Chondrocyte (in vitro differentiated cells): ENCODE results near the gene SMOC1. TPM values are rescaled to one million over a fixed set of nuclear protein-coding genes. Genes with fewer than 3 reads are reported as not detected.

Experiments used
- DNase-seq: peaks from one replicate; pipeline ENCODE4 v3.0.0; 2021; ENCODE audit warnings: mixed read lengths, low spot score
- H3K27ac Mint-ChIP-seq: one replicate; pipeline ENCODE4 v1.8.0; 2021; ENCODE audit warnings: mild to moderate bottlenecking, moderate library complexity, mixed read lengths; ENCODE audit not compliant: unreplicated experiment
- H3K27me3 Mint-ChIP-seq: 2 replicates; pipeline ENCODE4 v1.8.0; 2021; ENCODE audit warnings: low read depth, mixed read lengths
- H3K36me3 Mint-ChIP-seq: 2 replicates; pipeline ENCODE4 v1.8.0; 2021; ENCODE audit warnings: low read depth, mixed read lengths
- H3K4me1 Mint-ChIP-seq: 2 replicates; pipeline ENCODE4 v1.8.0; 2021; ENCODE audit warnings: low read depth, mild to moderate bottlenecking, mixed read lengths
- H3K4me3 Mint-ChIP-seq: one replicate; pipeline ENCODE4 v1.8.0; 2021; ENCODE audit warnings: mild to moderate bottlenecking, moderate library complexity, mixed read lengths; ENCODE audit not compliant: unreplicated experiment
- H3K9me3 Mint-ChIP-seq: 2 replicates; pipeline ENCODE4 v1.8.0; 2021; ENCODE audit warnings: low read depth, mixed read lengths
- CTCF ChIP-seq: fragments of 200-600 bp; sonication (generic); IDR thresholded peaks from 2 replicates; pipeline ENCODE4 v1.5.0; 2021; ENCODE audit warnings: antibody characterized with exemption, mild to moderate bottlenecking, moderate library complexity
- total RNA-seq: library from RNA; stranded (reverse); gene quantifications from 3 replicates; pipeline ENCODE4 v1.2.1, GENCODE V29; 2021

The SMOC1 gene
- total RNA-seq, 1 donor from 2014 or later = 1.1 TPM

GRCh38 chr14:69854598-69854997 is 24.6 kb upstream of the SMOC1 start:
- H3K4me3 Mint-ChIP-seq = no peak overlapping the region
- no peak for TF ChIP-seq CTCF
- no peak overlapping the region for H3K27ac Mint-ChIP-seq
- H3K4me1 Mint-ChIP-seq = peaks cover 1% of the 10 kb centered on the region
- peaks cover 23% of the 10 kb centered on the region for H3K27me3 Mint-ChIP-seq
- H3K36me3 Mint-ChIP-seq = no peaks in the 10 kb centered on the region
- no peak for DNase-seq
- no peaks in the 10 kb centered on the region for H3K9me3 Mint-ChIP-seq

- DNase-seq = no peak
- no peak for TF ChIP-seq CTCF
- no peak overlapping the region for H3K27ac Mint-ChIP-seq
- no peaks in the 10 kb centered on the region for H3K4me1 Mint-ChIP-seq
- no peaks in the 10 kb centered on the region for H3K9me3 Mint-ChIP-seq
- H3K36me3 Mint-ChIP-seq = no peaks in the 10 kb centered on the region
- peaks cover 22% of the 10 kb centered on the region for H3K27me3 Mint-ChIP-seq
- H3K4me3 Mint-ChIP-seq = no peak overlapping the region
These were observed 23.9 kb upstream of the SMOC1 start for GRCh38 chr14:69855180-69855832.

DNA sequence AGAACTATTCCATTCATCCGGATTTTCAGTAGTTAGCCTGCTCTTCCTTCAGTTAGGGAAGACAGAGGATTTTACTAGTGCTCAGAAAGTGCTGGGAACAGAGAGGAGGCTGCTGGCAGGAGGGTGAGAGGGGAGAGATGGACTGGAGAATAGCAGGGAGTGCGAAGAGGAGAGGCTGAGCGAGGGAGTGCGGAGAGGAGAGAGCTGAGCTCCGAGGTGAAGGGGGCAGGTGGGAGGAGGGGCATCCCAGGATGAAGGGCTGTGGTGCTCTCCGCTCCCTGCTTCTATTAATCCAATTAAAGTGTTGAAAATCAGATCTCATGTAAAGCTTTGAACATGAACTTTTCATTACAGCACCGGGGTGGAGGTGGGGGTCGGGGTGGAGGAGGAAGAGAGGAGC is 20.4 kb upstream of the SMOC1 start:
- H3K4me3 Mint-ChIP-seq = no peak overlapping the region
- no peak overlapping the region for H3K27ac Mint-ChIP-seq
- H3K4me1 Mint-ChIP-seq = no peaks in the 10 kb centered on the region
- DNase-seq = no peak
- peaks cover 2% of the 10 kb centered on the region for H3K9me3 Mint-ChIP-seq
- H3K36me3 Mint-ChIP-seq = no peaks in the 10 kb centered on the region
- no peak for TF ChIP-seq CTCF
- peaks cover 15% of the 10 kb centered on the region for H3K27me3 Mint-ChIP-seq

- Mint-ChIP-seq H3K36me3 (no peaks in the 10 kb centered on the region), H3K27ac (no peak overlapping the region), H3K4me1 (no peaks in the 10 kb centered on the region), H3K9me3 (peaks cover 8% of the 10 kb centered on the region), H3K27me3 (peaks cover 13% of the 10 kb centered on the region), H3K4me3 (no peak overlapping the region)
- TF ChIP-seq CTCF = no peak
- no peak for DNase-seq
These were observed 19.6 kb upstream of the SMOC1 start for GRCh38 chr14:69859591-69859990.

GRCh38 chr14:69860221-69860620 is 19.0 kb upstream of the SMOC1 start:
- Mint-ChIP-seq H3K36me3 (no peaks in the 10 kb centered on the region), H3K4me1 (no peaks in the 10 kb centered on the region), H3K9me3 (peaks cover 14% of the 10 kb centered on the region), H3K4me3 (no peak overlapping the region), H3K27me3 (peaks cover 8% of the 10 kb centered on the region), H3K27ac (no peak overlapping the region)
- DNase-seq = no peak
- no peak for TF ChIP-seq CTCF
